ENCODE results near the gene MICU1.
"Not testable (repeated sequence)": the region's sequence is repeated elsewhere in the genome, so short reads cannot be mapped to it uniquely, and the experiment has no call there.

The MICU1 gene

GRCh38 chr10:72564596-72564995 is 61.3 kb downstream of the MICU1 start:
- in situ Hi-C loops (cut with MboI; ENCODE audit: low sequenced_read_pairs) = loop anchor here (10.0 kb wide), 1 partner anchor 190 kb away; no protein-coding TSS in a partner anchor

GRCh38 chr10:72563327-72563932 is 62.4 kb downstream of the MICU1 start:
- in situ Hi-C loops (cut with MboI; ENCODE audit: low sequenced_read_pairs) = loop anchor here (10.0 kb wide), 1 partner anchor 189 kb away; no protein-coding TSS in a partner anchor

- in situ Hi-C loops (cut with MboI; ENCODE audit: low sequenced_read_pairs) = loop anchor here (10.0 kb wide), 1 partner anchor 187 kb away; no protein-coding TSS in a partner anchor
Measured at GRCh38 chr10:72561745-72562166, 64.1 kb downstream of the MICU1 start.

GRCh38 chr10:72557362-72557761 is 68.5 kb downstream of the MICU1 start:
- in situ Hi-C loops (cut with MboI; ENCODE audit: low sequenced_read_pairs) = no loop called here

GRCh38 chr10:72552857-72553256 is 73.0 kb downstream of the MICU1 start:
- in situ Hi-C loops (cut with MboI; ENCODE audit: low sequenced_read_pairs) = no loop called here

- in situ Hi-C loops (cut with MboI; ENCODE audit: low sequenced_read_pairs) = no loop called here
Measured at GRCh38 chr10:72550239-72550638, 75.6 kb downstream of the MICU1 start.

- in situ Hi-C loops (cut with MboI; ENCODE audit: low sequenced_read_pairs) = no loop called here
Measured at GRCh38 chr10:72545546-72545945, 80.3 kb downstream of the MICU1 start.

- in situ Hi-C loops (cut with MboI; ENCODE audit: low sequenced_read_pairs) = not testable (repeated sequence)
Measured at GRCh38 chr10:72543855-72544254, 82.0 kb downstream of the MICU1 start.

- in situ Hi-C loops (cut with MboI; ENCODE audit: low sequenced_read_pairs) = no loop called here
Measured at GRCh38 chr10:72542396-72542815, 83.5 kb downstream of the MICU1 start.

- in situ Hi-C loops (cut with MboI; ENCODE audit: low sequenced_read_pairs) = no loop called here
Measured at GRCh38 chr10:72541337-72541736, 84.5 kb downstream of the MICU1 start.

GRCh38 chr10:72540193-72540807 is 85.6 kb downstream of the MICU1 start:
- in situ Hi-C loops (cut with MboI; ENCODE audit: low sequenced_read_pairs) = no loop called here

- in situ Hi-C loops (cut with MboI; ENCODE audit: low sequenced_read_pairs) = no loop called here
Measured at GRCh38 chr10:72539137-72539536, 86.7 kb downstream of the MICU1 start.

- in situ Hi-C loops (cut with MboI; ENCODE audit: low sequenced_read_pairs) = no loop called here
Measured at GRCh38 chr10:72525689-72526088, 100.2 kb downstream of the MICU1 start.

GRCh38 chr10:72525277-72525676 is 100.6 kb downstream of the MICU1 start:
- in situ Hi-C loops (cut with MboI; ENCODE audit: low sequenced_read_pairs) = no loop called here

- in situ Hi-C loops (cut with MboI; ENCODE audit: low sequenced_read_pairs) = no loop called here
Measured at GRCh38 chr10:72524489-72524888, 101.4 kb downstream of the MICU1 start.

- in situ Hi-C loops (cut with MboI; ENCODE audit: low sequenced_read_pairs) = no loop called here
Measured at GRCh38 chr10:72523932-72524396, 101.9 kb downstream of the MICU1 start.

- in situ Hi-C loops (cut with MboI; ENCODE audit: low sequenced_read_pairs) = no loop called here
Measured at GRCh38 chr10:72523062-72523461, 102.8 kb downstream of the MICU1 start.

- in situ Hi-C loops (cut with MboI; ENCODE audit: low sequenced_read_pairs) = no loop called here
Measured at GRCh38 chr10:72517244-72517643, 108.6 kb downstream of the MICU1 start.

- in situ Hi-C loops (cut with MboI; ENCODE audit: low sequenced_read_pairs) = no loop called here
Measured at GRCh38 chr10:72515455-72515854, 110.4 kb downstream of the MICU1 start.

GRCh38 chr10:72513910-72514309 is 112.0 kb downstream of the MICU1 start:
- in situ Hi-C loops (cut with MboI; ENCODE audit: low sequenced_read_pairs) = no loop called here

- in situ Hi-C loops (cut with MboI; ENCODE audit: low sequenced_read_pairs) = no loop called here
Measured at GRCh38 chr10:72511459-72511858, 114.4 kb downstream of the MICU1 start.

- in situ Hi-C loops (cut with MboI; ENCODE audit: low sequenced_read_pairs) = no loop called here
Measured at GRCh38 chr10:72509941-72510340, 115.9 kb downstream of the MICU1 start.

Measured in HL-60/S4 (cell line).